KMS-11 (cell line): ENCODE measurements around the gene ELP5.

Source experiments
- H2AFZ ChIP-seq: fragments of 200-600 bp; sonication (generic); 2 replicates; pipeline ENCODE4 v1.6.1; 2016; ENCODE audit warnings: antibody characterized with exemption, mixed run types, low read depth
- H3K27ac ChIP-seq: fragments of 200-600 bp; sonication (generic); 2 replicates; pipeline ENCODE4 v1.6.1; 2016; ENCODE audit warnings: mild to moderate bottlenecking, mixed run types
- H3K27me3 ChIP-seq: fragments of 200-600 bp; sonication (generic); 2 replicates; pipeline ENCODE4 v1.6.1; 2017; ENCODE audit warnings: mild to moderate bottlenecking, low read depth, mixed run types, moderate library complexity; ENCODE audit not compliant: insufficient read depth
- H3K36me3 ChIP-seq: fragments of 200-600 bp; sonication (generic); 2 replicates; pipeline ENCODE4 v1.6.1; 2017; ENCODE audit warnings: mild to moderate bottlenecking, mixed run types; ENCODE audit not compliant: insufficient read depth
- H3K4me1 ChIP-seq: fragments of 200-600 bp; sonication (generic); 2 replicates; pipeline ENCODE4 v1.6.1; 2016; ENCODE audit warnings: mild to moderate bottlenecking, low read depth, mixed run types; ENCODE audit not compliant: poor library complexity, severe bottlenecking
- H3K4me2 ChIP-seq: fragments of 200-600 bp; sonication (generic); 2 replicates; pipeline ENCODE4 v1.7.0; 2016; ENCODE audit warnings: mild to moderate bottlenecking, mixed run types
- H3K4me3 ChIP-seq: fragments of 200-600 bp; sonication (generic); IDR thresholded peaks from 2 replicates; pipeline ENCODE4 v1.6.1; 2017; ENCODE audit warnings: low read depth, low read length, mixed read lengths; ENCODE audit not compliant: insufficient read depth
- H3K79me2 ChIP-seq: fragments of 200-600 bp; sonication (generic); 2 replicates; pipeline ENCODE4 v1.6.1; 2016; ENCODE audit warnings: low read depth, mixed run types; ENCODE audit not compliant: insufficient read depth
- H3K9ac ChIP-seq: fragments of 200-600 bp; sonication (generic); 2 replicates; pipeline ENCODE4 v1.6.1; 2016; ENCODE audit warnings: mild to moderate bottlenecking, mixed run types
- H4K20me1 ChIP-seq: fragments of 200-600 bp; sonication (generic); 2 replicates; pipeline ENCODE4 v1.6.1; 2016; ENCODE audit warnings: mild to moderate bottlenecking, mixed run types; ENCODE audit not compliant: insufficient read depth
- CTCF ChIP-seq: fragments of 200-600 bp; sonication (generic); conservative IDR thresholded peaks from 2 replicates; pipeline ENCODE4 v1.6.1; 2017; ENCODE audit warnings: low read depth, mild to moderate bottlenecking, antibody characterized with exemption, low read length, moderate library complexity, mixed read lengths

ELP5 gene

GRCh38 chr17:7256766-7257456 lies 4.9 kb downstream of the ELP5 start:
- no peak overlapping the region for H3K4me3 ChIP-seq
- no peaks in the 10 kb centered on the region for H3K79me2 ChIP-seq
- H3K4me1 ChIP-seq = no peaks in the 10 kb centered on the region
- H3K27me3 ChIP-seq = no peaks in the 10 kb centered on the region
- no peaks in the 10 kb centered on the region for H3K36me3 ChIP-seq
- H4K20me1 ChIP-seq = no peaks in the 10 kb centered on the region
- no peak overlapping the region for H3K27ac ChIP-seq
- no peak overlapping the region for H3K4me2 ChIP-seq
- no peak overlapping the region for H2AFZ ChIP-seq
- H3K9ac ChIP-seq = no peak overlapping the region
- TF ChIP-seq CTCF = no peak

- H3K4me1 ChIP-seq = no peaks in the 10 kb centered on the region
- no peak overlapping the region for H3K4me3 ChIP-seq
- H4K20me1 ChIP-seq = no peaks in the 10 kb centered on the region
- H2AFZ ChIP-seq = no peak overlapping the region
- H3K4me2 ChIP-seq = no peak overlapping the region
- H3K36me3 ChIP-seq = no peaks in the 10 kb centered on the region
- no peak overlapping the region for H3K9ac ChIP-seq
- no peak for TF ChIP-seq CTCF
- H3K79me2 ChIP-seq = no peaks in the 10 kb centered on the region
- H3K27ac ChIP-seq = no peak overlapping the region
- H3K27me3 ChIP-seq = no peaks in the 10 kb centered on the region; the same call in 1 of the 2 replicates
Measured at GRCh38 chr17:7258731-7259554, 6.9 kb downstream of the ELP5 start.

- H3K4me3 ChIP-seq = no peak overlapping the region
- no peak overlapping the region for H3K4me2 ChIP-seq
- no peaks in the 10 kb centered on the region for H3K4me1 ChIP-seq
- no peaks in the 10 kb centered on the region for H4K20me1 ChIP-seq
- no peak overlapping the region for H2AFZ ChIP-seq
- no peak overlapping the region for H3K9ac ChIP-seq
- H3K79me2 ChIP-seq = no peaks in the 10 kb centered on the region
- H3K36me3 ChIP-seq = no peaks in the 10 kb centered on the region
- no peak overlapping the region for H3K27ac ChIP-seq
- no peak for TF ChIP-seq CTCF
- no peaks in the 10 kb centered on the region; the same call in 1 of the 2 replicates for H3K27me3 ChIP-seq
Measured at GRCh38 chr17:7259555-7259889, 7.5 kb downstream of the ELP5 start.

GRCh38 chr17:7260151-7260550 lies 8.1 kb downstream of the ELP5 start:
- no peaks in the 10 kb centered on the region for H4K20me1 ChIP-seq
- TF ChIP-seq CTCF = no peak
- H3K79me2 ChIP-seq = no peaks in the 10 kb centered on the region
- H3K9ac ChIP-seq = no peak overlapping the region
- no peaks in the 10 kb centered on the region for H3K4me1 ChIP-seq
- H2AFZ ChIP-seq = no peak overlapping the region
- H3K27ac ChIP-seq = no peak overlapping the region
- H3K36me3 ChIP-seq = no peaks in the 10 kb centered on the region
- H3K27me3 ChIP-seq = no peaks in the 10 kb centered on the region; the same call in 1 of the 2 replicates
- no peak overlapping the region for H3K4me2 ChIP-seq
- H3K4me3 ChIP-seq = no peak overlapping the region
